Endothelial cell (in vitro differentiated cells): Measurements from ENCODE around the gene TUBA3C. TPM values are rescaled to one million over a fixed set of nuclear protein-coding genes. Genes with fewer than 3 reads are reported as not detected.

ENCODE experiments used
- DNase-seq: peaks from one replicate; pipeline ENCODE4 v3.0.0; 2021; ENCODE audit warnings: low spot score
- H3K27ac Mint-ChIP-seq: one replicate; pipeline ENCODE4 v1.8.0; 2021; ENCODE audit warnings: mixed read lengths, inconsistent platforms; ENCODE audit not compliant: unreplicated experiment
- H3K27me3 Mint-ChIP-seq: one replicate; pipeline ENCODE4 v1.8.0; 2021; ENCODE audit warnings: mild to moderate bottlenecking, moderate library complexity, mixed read lengths, inconsistent platforms; ENCODE audit not compliant: unreplicated experiment
- H3K36me3 Mint-ChIP-seq: one replicate; pipeline ENCODE4 v1.8.0; 2021; ENCODE audit warnings: mild to moderate bottlenecking, low read depth, mixed read lengths, inconsistent platforms; ENCODE audit not compliant: unreplicated experiment
- H3K4me1 Mint-ChIP-seq: one replicate; pipeline ENCODE4 v1.8.0; 2021; ENCODE audit warnings: mild to moderate bottlenecking, mixed read lengths, inconsistent platforms; ENCODE audit not compliant: unreplicated experiment
- H3K4me3 Mint-ChIP-seq: one replicate; pipeline ENCODE4 v1.8.0; 2021; ENCODE audit warnings: mild to moderate bottlenecking, mixed read lengths, inconsistent platforms; ENCODE audit not compliant: unreplicated experiment
- H3K9me3 Mint-ChIP-seq: one replicate; pipeline ENCODE4 v1.8.0; 2021; ENCODE audit warnings: mixed read lengths, inconsistent platforms; ENCODE audit not compliant: unreplicated experiment
- CTCF ChIP-seq: fragments of 200-600 bp; sonication (generic); IDR thresholded peaks from one replicate; pipeline ENCODE4 v1.5.0; 2021; ENCODE audit warnings: antibody characterized with exemption; ENCODE audit not compliant: unreplicated experiment
- total RNA-seq: library from RNA; stranded (reverse); fragmentation: NEBNext Ultra II Directional; extraction: Animal tissue kit (Norgen Biotek cat#: 25700); gene quantifications from one replicate; pipeline ENCODE4 v1.2.1, GENCODE V29; 2021; ENCODE audit not compliant: unreplicated experiment

Gene TUBA3C
- total RNA-seq, 1 donor from 2014 or later = not detected

- no peak for DNase-seq
- Mint-ChIP-seq H3K4me3 (peak overlapping the region; percentile 71), H3K9me3 (peaks cover 36% of the 10 kb centered on the region), H3K27ac (no peak overlapping the region), H3K27me3 (peaks cover 7% of the 10 kb centered on the region), H3K36me3 (peaks cover 4% of the 10 kb centered on the region), H3K4me1 (no peaks in the 10 kb centered on the region)
- no peak for TF ChIP-seq CTCF
These were observed 9.5 kb downstream of the TUBA3C start for GRCh38 chr13:19172007-19172646.

GRCh38 chr13:19171563-19171962, 10.1 kb downstream of the TUBA3C start:
- no peak overlapping the region for H3K27ac Mint-ChIP-seq
- H3K27me3 Mint-ChIP-seq = peaks cover 7% of the 10 kb centered on the region
- no peak for TF ChIP-seq CTCF
- peaks cover 36% of the 10 kb centered on the region for H3K9me3 Mint-ChIP-seq
- peaks cover 4% of the 10 kb centered on the region for H3K36me3 Mint-ChIP-seq
- H3K4me1 Mint-ChIP-seq = no peaks in the 10 kb centered on the region
- H3K4me3 Mint-ChIP-seq = no peak overlapping the region
- DNase-seq = no peak

- H3K4me1 Mint-ChIP-seq = no peaks in the 10 kb centered on the region
- peaks cover 33% of the 10 kb centered on the region for H3K9me3 Mint-ChIP-seq
- TF ChIP-seq CTCF = no peak
- peaks cover 6% of the 10 kb centered on the region for H3K27me3 Mint-ChIP-seq
- DNase-seq = no peak
- peaks cover 4% of the 10 kb centered on the region for H3K36me3 Mint-ChIP-seq
- H3K27ac Mint-ChIP-seq = no peak overlapping the region
- H3K4me3 Mint-ChIP-seq = no peak overlapping the region
These were observed 11.6 kb downstream of the TUBA3C start for GRCh38 chr13:19169991-19170390.

- peaks cover 6% of the 10 kb centered on the region for H3K27me3 Mint-ChIP-seq
- no peak for TF ChIP-seq CTCF
- no peak for DNase-seq
- peaks cover 4% of the 10 kb centered on the region for H3K36me3 Mint-ChIP-seq
- no peak overlapping the region for H3K27ac Mint-ChIP-seq
- no peaks in the 10 kb centered on the region for H3K4me1 Mint-ChIP-seq
- H3K4me3 Mint-ChIP-seq = no peak overlapping the region
- H3K9me3 Mint-ChIP-seq = peaks cover 32% of the 10 kb centered on the region
These were observed 12.1 kb downstream of the TUBA3C start for GRCh38 chr13:19169496-19169895.

GRCh38 chr13:19161308-19161707, 20.3 kb downstream of the TUBA3C start:
- peaks cover 7% of the 10 kb centered on the region for H3K36me3 Mint-ChIP-seq
- H3K9me3 Mint-ChIP-seq = peaks cover 33% of the 10 kb centered on the region
- no peak overlapping the region for H3K4me3 Mint-ChIP-seq
- H3K27ac Mint-ChIP-seq = no peak overlapping the region
- no peak for DNase-seq
- TF ChIP-seq CTCF = no peak
- H3K4me1 Mint-ChIP-seq = no peaks in the 10 kb centered on the region
- peaks cover 34% of the 10 kb centered on the region for H3K27me3 Mint-ChIP-seq
